Breast epithelium (tissue), 3 donors: ENCODE data around the gene CLDN18.

Source experiments
- POLR2A ChIP-seq: fragments of 450-650 bp; IDR thresholded peaks from one replicate; pipeline ENCODE4 v1.6.1; 2016; ENCODE audit warnings: antibody characterized with exemption, mild to moderate bottlenecking, moderate library complexity
- POLR2AphosphoS5 ChIP-seq, 3 donors: sonication (generic); formaldehyde crosslinking; IDR thresholded peaks; one replicate each; pipeline ENCODE4 v1.6.1; 2017; ENCODE audit warnings: antibody characterized with exemption in 3 of 3
- TF ChIP-seq, protein P1 (sequence below), 3 donors: fragments of 450-650 bp; IDR thresholded peaks; one replicate each; pipeline ENCODE4 v1.5.1; 2016 to 2017; ENCODE audit warnings: antibody characterized with exemption in 3 of 3, mild to moderate bottlenecking in 3 of 3, moderate library complexity in 3 of 3

DNA sequence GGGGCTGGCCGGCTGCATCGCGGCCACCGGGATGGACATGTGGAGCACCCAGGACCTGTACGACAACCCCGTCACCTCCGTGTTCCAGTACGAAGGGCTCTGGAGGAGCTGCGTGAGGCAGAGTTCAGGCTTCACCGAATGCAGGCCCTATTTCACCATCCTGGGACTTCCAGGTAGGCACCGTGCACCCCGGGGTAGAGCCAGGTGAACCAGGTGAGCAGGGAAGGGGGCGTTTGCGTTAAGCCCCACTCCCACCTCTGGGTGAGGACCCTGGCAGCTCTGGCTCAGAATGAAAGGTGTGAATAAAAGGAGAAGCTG, 267 bp downstream of the CLDN18 start:
- TF ChIP-seq POLR2A (no peak), POLR2AphosphoS5 (IDR thresholded peaks at IDR 0.05) (no peak)
- TF ChIP-seq, protein P1, sequence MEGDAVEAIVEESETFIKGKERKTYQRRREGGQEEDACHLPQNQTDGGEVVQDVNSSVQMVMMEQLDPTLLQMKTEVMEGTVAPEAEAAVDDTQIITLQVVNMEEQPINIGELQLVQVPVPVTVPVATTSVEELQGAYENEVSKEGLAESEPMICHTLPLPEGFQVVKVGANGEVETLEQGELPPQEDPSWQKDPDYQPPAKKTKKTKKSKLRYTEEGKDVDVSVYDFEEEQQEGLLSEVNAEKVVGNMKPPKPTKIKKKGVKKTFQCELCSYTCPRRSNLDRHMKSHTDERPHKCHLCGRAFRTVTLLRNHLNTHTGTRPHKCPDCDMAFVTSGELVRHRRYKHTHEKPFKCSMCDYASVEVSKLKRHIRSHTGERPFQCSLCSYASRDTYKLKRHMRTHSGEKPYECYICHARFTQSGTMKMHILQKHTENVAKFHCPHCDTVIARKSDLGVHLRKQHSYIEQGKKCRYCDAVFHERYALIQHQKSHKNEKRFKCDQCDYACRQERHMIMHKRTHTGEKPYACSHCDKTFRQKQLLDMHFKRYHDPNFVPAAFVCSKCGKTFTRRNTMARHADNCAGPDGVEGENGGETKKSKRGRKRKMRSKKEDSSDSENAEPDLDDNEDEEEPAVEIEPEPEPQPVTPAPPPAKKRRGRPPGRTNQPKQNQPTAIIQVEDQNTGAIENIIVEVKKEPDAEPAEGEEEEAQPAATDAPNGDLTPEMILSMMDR (IDR thresholded peaks at IDR 0.05), result no peak
